AG10803 (cell line): ENCODE results near the gene INPP5A.
A peak's percentile ranks its signal among the peaks of the same experiment; 100 is the strongest.

ENCODE experiments used
- DNase-seq: peaks from one replicate; pipeline ENCODE4 v3.0.0; 2010; ENCODE audit warnings: low read depth
- H3K4me3 ChIP-seq: 2 replicates; pipeline ENCODE4 v1.5.1; 2011; ENCODE audit warnings: mild to moderate bottlenecking, low read length, control low read depth
- TF ChIP-seq, protein P1 (sequence below): conservative IDR thresholded peaks from 2 replicates; pipeline ENCODE4 v1.5.1; 2011; ENCODE audit warnings: mild to moderate bottlenecking, low read length, control low read depth, inconsistent platforms

Gene INPP5A

DNA sequence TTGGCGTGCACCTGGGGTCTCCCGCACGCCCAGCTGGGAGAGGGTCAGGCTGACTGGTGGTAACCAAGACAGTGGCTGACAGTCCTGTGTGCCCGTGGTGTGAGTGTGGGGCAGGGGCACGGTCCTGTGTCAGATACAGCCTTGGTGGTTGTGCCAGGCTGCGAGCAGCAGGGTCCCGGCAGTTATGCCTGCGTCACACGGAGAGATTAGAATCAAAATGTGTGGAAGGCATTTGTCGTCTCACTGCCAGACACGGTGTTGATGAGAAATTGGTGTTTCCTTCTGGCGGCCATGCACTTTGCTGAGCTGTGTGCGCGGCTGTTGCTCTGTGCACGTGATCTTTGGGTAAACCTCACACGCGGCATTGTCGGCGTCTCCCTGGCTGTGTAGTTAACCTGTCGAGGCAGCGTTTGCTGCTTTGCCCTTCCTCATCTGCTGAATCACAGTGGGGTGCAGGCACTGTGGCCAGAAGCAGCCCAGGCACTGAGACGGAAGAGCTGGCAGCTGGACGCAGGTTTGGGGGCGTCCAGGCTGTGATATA lies 160.7 kb downstream of the INPP5A start:
- TF ChIP-seq, protein P1, sequence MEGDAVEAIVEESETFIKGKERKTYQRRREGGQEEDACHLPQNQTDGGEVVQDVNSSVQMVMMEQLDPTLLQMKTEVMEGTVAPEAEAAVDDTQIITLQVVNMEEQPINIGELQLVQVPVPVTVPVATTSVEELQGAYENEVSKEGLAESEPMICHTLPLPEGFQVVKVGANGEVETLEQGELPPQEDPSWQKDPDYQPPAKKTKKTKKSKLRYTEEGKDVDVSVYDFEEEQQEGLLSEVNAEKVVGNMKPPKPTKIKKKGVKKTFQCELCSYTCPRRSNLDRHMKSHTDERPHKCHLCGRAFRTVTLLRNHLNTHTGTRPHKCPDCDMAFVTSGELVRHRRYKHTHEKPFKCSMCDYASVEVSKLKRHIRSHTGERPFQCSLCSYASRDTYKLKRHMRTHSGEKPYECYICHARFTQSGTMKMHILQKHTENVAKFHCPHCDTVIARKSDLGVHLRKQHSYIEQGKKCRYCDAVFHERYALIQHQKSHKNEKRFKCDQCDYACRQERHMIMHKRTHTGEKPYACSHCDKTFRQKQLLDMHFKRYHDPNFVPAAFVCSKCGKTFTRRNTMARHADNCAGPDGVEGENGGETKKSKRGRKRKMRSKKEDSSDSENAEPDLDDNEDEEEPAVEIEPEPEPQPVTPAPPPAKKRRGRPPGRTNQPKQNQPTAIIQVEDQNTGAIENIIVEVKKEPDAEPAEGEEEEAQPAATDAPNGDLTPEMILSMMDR = no peak
- H3K4me3 ChIP-seq = no peak overlapping the region
- DNase-seq = no peak

DNA sequence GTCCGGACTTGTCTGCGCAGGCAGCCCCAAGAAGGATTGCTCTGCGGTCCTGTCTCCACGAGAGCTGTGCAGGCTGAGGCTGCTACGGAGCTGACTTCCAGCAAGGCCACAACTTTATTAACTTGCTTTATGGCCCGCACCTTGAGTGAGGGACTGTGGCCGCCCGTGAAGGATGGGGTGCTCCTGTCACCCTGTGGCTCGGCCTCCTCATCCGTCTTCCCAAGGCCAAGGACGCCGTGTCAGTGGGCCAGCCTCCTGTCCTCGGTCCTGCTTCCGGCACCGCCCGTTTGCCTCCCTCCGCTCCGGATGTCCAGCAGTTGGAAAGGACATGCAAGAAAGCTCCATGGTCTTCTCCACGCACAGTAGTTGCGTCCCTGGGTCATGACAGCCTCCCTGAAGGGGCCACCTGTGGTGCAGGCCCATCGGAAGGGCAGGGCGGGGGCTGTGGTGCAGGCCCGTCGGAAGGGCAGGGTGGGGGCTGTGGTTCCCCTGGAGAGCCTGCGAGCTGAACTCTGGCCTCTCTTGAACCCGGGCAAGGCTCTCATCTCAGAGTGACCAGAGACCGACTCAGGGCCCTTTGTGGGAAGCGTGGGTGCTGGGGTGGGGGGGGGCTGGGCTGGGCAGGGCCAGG lies 161.3 kb downstream of the INPP5A start:
- no peak for DNase-seq
- no peak overlapping the region for H3K4me3 ChIP-seq
- TF ChIP-seq, protein P1 = no peak

DNA sequence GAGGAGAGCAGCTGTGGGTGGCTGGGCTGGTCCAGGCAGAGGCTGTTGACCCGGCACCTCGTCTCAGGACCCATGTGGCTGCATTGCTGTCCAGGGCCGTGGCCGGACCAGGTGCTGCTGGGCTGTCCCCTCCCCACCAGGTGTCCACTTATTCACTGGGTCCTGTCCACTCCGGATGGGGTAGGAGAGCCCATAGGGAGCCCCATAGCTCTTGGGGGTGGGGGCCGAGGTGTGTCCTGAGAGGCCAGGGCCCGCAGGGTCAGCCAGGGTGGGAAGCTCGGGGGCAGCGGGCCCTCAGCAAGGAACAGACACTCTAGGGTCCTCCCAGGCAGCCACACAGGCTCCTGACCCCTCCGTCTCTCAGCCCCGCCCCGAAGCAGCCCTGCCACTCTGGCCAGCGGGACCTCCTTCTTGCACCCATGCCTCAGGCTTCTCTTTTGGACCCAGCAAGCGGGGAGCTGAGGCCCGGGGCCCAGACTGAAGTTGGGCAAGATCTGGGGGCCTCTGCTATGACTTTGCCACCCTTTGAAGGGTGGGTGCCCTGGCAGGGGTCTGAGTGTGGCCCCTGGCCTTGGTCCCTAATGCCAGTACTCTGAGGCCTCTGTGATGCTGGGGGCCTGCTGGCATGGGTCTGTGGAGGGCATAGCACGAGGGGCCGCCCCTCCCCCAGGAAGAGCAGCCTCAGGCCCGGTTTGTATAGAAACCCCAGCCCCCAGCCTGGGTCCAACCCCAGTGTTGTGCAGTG lies 162.0 kb downstream of the INPP5A start:
- DNase-seq = no peak
- H3K4me3 ChIP-seq = no peak overlapping the region
- TF ChIP-seq, protein P1 = no peak

DNA sequence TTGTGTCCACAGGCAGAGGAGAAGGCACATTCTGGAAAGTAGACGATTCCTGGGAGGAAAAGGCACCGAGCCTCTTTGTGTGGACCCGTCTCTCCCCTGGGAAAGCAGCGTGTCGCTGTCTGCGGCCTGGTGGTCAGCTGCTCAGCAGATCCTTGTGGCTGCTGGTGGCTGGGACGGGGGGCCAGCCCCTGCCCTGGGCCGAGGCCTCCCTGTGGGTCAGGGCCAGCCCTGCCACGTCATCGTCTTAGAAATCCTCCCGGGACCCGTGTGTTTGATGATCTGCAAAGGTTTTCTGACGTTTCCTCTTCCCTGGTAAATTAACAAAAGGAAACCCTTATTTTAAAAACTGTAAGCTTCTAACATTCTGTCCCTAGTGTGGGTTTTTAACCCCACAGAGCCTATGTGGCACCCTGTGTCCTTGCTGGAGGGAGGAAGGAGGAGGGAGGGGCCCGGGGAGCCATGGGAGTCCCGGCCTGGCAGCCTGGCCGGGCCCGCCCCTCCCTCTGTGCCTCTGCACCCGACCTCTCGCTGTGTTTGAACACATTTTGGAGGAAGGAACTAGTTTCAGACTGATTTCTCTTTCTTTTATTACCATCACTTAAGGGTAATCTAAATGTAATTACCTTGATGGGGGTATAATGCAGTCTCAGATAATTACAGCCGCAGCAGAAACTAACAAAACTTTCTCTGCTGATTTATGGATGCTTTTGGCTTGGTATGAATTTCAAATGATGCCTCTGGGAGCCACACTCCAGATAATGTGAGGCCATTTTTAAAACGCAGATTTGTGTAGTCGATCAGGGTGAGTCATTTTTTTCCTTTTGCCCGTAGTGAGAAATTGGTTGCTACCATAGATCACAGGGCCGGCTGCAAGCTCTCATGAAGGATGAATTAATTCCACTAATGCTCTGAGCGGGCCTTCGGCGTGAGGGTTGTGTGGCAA lies 162.8 kb downstream of the INPP5A start:
- no peak overlapping the region for H3K4me3 ChIP-seq
- peak; percentile 48 for DNase-seq
- TF ChIP-seq, protein P1 = no peak

DNA sequence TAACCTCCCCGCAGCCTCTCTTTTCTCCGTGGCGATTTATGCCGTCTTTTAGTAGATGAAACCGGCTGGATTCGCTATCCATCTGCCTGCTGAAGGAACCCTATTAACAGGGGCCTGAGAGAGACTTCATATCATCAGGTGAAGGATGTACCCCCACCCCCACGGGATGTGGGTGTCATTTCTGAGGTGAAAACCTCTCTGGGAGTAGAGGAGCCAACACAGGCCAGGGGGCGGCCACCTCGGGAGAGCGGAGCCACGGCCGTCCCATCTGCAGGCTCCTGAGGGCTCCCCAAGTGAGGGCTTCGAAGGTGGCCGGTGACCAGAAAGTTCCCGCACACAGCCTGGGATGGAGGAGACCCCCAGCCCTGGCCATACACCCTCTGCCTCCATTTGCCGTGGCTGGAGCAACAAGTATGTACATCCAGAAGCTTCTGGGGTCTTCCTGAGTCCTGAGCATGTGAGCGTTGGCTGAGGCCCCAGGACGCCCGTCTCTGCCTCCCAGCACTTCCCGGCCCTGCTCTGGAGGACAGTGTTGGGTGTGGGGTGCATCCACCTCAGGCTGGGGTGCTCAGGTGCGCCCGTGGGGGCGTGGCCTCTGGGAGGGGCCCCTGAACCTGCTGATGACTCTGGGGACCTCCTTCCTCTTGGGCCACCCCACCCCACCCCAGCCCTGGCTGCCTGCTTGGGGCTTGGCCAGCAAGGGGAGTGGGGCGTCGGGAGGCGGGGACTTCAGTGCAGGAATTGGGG lies 163.7 kb downstream of the INPP5A start:
- TF ChIP-seq, protein P1 = no peak
- H3K4me3 ChIP-seq = no peak overlapping the region
- no peak for DNase-seq

DNA sequence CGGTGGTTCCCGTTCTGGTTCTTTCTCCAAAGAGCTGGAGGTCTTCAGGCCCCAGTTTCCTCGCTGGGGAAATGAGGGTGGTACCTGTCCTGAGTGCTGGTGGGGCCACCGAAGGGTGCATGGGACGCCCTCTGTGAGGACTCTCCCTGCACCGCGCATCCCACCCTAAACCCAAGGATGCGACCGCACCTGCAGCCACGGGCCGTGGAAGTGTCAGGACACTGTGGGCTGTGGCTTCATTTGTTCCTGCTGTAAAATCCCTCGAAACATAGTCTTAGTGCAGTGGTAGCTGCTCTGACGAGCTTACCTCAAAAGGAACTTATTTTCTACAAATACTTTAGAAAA lies 164.2 kb downstream of the INPP5A start:
- H3K4me3 ChIP-seq = no peak overlapping the region
- TF ChIP-seq, protein P1 = no peak
- no peak for DNase-seq
